OCI-M2 (cell line): Measurements from ENCODE around the gene WRAP73.
"Not testable (repeated sequence)": the region's sequence is repeated elsewhere in the genome, so short reads cannot be mapped to it uniquely, and the experiment has no call there.

Source experiments
- DNase-seq: peaks from one replicate; lab custom pipeline; 2025; ENCODE audit not compliant: unreplicated experiment; lab: John Stamatoyannopoulos, UW

WRAP73 gene

GRCh38 chr1:3631320-3632260 lies 18.3 kb downstream of the WRAP73 start:
- DNase-seq: no peak

DNA sequence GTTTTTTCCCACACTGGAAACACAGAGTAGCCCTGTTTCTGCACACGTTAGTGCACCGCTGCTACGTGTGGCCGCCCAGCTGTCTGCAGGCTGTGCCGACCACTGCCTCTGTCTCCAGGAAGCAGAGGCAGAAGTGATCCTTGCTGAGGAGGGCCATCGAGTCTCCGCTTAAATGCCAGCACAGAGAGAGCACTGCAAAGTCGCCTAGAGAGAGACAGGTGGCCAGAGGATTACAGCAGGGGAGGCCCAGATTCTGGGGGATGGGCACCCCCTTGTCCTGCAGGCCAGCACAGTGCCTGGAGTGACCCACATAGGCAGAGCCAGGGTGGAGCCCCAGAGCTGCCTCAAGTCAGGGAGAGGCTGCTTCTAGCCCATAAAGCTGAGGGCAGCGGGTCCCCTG lies 19.0 kb downstream of the WRAP73 start:
- no peak for DNase-seq

DNA sequence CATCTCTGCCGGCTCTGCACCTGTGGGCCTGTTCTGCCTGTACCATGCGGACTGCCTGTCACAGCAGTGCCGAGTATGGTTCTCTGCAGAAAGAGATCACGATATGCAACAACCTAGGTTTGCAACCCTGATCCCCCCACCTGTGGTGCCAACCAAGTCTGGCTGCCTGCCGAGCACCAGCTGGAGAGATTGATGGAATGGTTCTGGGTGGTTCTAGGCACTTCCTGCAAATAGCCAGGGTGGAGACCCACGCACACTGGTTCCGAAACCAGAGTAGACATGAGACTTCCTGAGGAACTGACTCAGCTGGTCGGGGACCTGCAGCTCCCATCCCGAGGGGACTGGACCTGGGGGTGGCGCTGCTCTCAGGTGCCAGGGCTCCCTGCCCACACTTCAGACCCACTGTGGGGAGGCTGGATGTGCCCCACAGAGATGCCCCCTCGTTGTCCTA lies 19.7 kb downstream of the WRAP73 start:
- no peak for DNase-seq

GRCh38 chr1:3629561-3630160 lies 20.2 kb downstream of the WRAP73 start:
- DNase-seq: no peak

- no peak for DNase-seq
Measured at GRCh38 chr1:3628445-3628844, 21.5 kb downstream of the WRAP73 start.

- DNase-seq: no peak
Measured at GRCh38 chr1:3627515-3628253, 22.2 kb downstream of the WRAP73 start.

DNA sequence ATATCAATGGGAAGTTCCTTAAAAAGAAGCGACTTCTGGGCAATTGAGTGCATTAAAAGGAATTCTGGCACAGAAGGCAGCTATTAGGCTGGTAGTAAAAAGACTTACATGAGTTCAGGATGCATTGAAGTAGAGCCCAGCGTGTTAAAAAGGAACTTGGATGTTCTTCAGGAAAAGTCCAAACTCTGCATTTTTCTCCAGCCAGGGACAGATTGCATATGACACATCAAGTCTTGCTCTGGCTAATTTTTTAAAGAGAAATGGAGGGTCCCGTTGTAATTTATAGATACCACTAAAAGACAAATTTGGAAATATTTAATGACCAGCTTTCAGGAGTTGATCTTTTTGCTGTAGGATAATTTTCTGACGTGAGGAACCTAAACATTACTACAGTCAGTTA lies 23.9 kb downstream of the WRAP73 start:
- no peak for DNase-seq

GRCh38 chr1:3625151-3625907 lies 24.6 kb downstream of the WRAP73 start:
- DNase-seq: peak; percentile 17

GRCh38 chr1:3624200-3625136 lies 25.4 kb downstream of the WRAP73 start, which contains the start of gene TPRG1L:
TPRG1L (plus strand) TSS chr1:3625015; CDS start chr1:3625073, 58 bp downstream.
- peak; percentile 44 for DNase-seq

DNA sequence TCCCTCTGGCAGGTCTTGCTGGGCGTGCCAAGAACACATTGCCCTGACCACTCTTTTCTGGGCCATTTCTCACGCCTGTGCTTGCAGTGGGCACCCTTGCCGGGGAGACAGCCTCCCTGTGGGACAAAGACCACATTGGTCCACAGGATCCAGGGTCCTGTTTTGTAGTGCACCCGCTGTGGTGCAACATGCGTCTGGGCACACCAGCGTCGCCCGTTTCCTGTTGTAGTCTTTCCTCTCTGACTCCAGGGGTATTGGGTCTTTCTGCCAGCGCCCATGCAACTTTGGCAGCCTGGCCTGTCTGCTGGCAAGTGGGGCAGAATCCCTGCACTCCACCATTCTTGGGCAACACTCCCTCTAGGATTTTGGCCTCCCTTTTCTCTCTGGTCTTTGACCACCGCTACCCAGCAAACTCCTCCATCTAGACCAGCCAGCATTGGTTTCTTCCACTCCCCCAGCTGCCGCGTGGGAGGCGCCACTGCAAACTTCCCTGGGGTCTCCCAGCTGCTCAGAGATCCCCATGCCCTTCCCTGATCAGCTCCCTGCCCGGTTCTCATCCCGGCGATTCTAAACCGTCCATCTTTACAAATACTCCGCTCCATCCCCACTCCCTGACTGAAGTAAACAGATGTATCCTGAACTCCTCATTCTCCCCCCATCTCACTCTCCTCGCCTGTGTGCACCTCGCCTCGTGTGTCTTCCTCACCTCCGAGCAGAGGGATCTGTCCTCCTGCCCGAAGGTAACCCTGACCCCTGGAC lies 26.3 kb downstream of the WRAP73 start:
- DNase-seq: no peak

DNA sequence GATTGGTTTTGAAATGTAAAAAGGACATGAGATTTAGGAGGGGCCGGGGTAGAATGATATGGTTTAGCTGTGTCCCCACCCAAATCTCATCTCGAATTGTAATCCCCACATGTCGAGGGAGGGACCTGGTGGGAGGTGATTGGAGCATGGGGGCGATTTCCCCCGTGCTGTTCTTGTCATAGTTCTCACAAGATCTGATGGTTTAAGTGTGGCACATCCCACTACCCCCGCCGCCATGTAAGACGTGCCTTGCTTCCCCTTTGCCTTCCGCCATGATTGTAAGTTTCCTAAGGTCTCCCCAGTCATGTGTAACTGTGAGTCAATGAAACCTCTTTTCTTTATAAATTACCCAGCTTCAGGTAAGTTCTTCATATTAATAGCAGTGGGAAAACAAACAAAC lies 27.8 kb downstream of the WRAP73 start:
- DNase-seq: not testable (repeated sequence)

DNA sequence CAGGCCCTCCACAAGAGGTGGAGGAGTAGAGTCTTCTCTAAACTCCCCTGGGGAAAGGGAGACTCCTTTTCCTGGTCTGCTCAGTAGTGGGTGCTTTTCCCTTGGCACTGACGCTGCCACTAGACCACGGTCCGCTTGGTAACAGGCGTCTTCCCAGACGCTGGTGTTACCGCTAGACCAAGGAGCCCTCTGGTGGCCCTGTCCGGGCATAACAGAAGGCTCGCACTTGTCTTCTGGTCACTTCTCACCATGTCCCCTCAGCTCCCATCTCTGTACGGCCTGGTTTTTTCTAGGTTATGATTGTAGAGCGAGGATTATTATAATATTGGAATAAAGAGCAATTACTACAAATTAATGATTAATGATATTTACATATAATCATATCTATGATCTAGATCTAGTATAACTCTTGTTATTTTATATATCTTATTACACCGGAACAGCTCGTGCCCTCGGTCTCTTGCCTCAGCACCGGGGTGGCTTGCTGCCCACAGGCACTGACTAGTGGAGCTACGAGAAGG lies 28.7 kb downstream of the WRAP73 start:
- not testable (repeated sequence) for DNase-seq

- DNase-seq: no peak
Measured at GRCh38 chr1:3620708-3621107, 29.2 kb downstream of the WRAP73 start.

- DNase-seq: no peak
Measured at GRCh38 chr1:3618881-3619671, 30.8 kb downstream of the WRAP73 start.

- no peak for DNase-seq
Measured at GRCh38 chr1:3618531-3618880, 31.4 kb downstream of the WRAP73 start.

DNA sequence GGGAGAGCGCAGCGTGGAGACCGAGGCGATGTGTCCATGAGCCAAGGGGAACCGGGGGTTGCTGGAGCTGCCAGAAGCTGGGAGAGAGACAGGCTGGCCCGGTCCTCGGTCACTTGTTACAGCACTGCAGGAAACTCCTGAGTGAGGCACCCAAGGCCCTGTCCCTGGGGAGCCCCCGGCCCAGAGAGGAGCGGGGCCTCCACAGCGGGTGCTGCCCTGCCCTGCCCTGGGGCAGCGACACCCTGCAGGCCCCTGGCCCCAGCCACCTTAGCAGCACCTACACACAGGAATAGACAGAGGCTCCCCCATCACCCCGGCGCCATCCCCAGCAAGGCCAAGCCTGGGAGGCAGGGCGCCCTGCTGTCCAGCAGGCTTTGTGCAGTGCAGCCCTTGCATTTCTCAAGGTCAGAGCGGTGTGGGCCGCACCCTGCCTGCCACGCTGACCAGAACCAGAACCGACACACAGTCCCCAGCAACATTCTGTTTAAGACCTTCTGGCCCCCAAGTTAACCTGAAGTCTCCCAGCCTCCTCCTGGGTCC lies 32.0 kb downstream of the WRAP73 start:
- DNase-seq: no peak

DNA sequence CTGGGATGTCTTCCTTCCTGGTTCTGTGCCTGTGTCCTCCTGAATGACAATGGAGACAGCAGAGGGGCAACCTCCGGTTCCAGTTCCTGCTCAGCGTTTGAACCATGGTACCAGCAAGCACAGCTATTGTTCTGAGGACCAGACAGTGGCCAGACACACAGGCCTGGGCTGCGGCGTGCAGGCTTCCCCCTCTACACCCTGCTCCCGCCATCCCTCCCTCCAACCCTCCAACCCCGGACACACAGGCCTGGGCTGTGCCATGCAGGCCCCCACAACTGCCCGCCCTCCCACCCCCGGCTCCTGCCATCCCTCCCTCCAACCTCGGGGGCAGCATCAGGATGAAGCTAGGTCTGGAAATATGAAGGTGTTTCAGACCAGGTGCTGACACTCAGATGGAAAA lies 33.0 kb downstream of the WRAP73 start:
- DNase-seq: no peak
